Measurements from ENCODE around the gene MYH7. TPM values are rescaled to one million over a fixed set of nuclear protein-coding genes. Genes with fewer than 3 reads are reported as not detected.

The MYH7 gene
- total and polyA plus RNA-seq, 8 donors = 0.23 to 4.9 (median 2.4) TPM; not detected in 4

DNA sequence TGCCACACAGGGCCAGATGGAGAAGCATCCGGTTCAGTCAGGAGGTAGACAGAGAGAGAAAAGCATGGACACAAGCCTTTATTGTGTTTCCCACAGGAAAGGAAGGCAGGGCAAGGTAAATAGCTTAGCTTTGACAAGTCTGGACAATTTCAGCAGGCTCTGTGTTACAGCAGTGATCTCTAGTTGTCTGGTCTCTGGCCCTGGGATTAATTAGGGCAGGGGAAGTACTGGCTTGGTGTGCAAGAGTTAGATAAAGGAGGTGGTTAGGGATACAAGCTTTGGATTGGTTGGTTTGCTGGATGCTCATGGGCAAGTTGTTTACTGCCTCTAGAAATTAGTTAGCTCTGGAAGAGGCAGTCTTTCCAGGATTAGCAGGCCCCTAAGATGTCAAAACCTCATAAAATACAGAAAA is 19.0 kb upstream of the MYH7 start:
- TF ChIP-seq, protein P1, sequence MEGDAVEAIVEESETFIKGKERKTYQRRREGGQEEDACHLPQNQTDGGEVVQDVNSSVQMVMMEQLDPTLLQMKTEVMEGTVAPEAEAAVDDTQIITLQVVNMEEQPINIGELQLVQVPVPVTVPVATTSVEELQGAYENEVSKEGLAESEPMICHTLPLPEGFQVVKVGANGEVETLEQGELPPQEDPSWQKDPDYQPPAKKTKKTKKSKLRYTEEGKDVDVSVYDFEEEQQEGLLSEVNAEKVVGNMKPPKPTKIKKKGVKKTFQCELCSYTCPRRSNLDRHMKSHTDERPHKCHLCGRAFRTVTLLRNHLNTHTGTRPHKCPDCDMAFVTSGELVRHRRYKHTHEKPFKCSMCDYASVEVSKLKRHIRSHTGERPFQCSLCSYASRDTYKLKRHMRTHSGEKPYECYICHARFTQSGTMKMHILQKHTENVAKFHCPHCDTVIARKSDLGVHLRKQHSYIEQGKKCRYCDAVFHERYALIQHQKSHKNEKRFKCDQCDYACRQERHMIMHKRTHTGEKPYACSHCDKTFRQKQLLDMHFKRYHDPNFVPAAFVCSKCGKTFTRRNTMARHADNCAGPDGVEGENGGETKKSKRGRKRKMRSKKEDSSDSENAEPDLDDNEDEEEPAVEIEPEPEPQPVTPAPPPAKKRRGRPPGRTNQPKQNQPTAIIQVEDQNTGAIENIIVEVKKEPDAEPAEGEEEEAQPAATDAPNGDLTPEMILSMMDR (IDR thresholded peaks at IDR 0.05) = no peak
- TF ChIP-seq POLR2AphosphoS5 (IDR thresholded peaks at IDR 0.05) (no peak), POLR2A (IDR thresholded peaks at IDR 0.05) (no peak), EP300 (IDR thresholded peaks at IDR 0.05) (no peak)
- peaks cover 0 to 4% (median 0%) of the 10 kb centered on the region in 4 donors for H3K9me3 ChIP-seq
- intact Hi-C loops (cut with DNase I; ENCODE audit: low total_unique reads) = no loop called here
- H3K36me3 ChIP-seq = no peaks in the 10 kb centered on the region
- peaks cover 0 to 21% (median 0%) of the 10 kb centered on the region in 3 donors for H3K27me3 ChIP-seq
- peak in 1 of 2 donors; percentile 20 for DNase-seq
- no peak overlapping the region for H3K27ac ChIP-seq
- 34 to 50% (median 44%) methylated on average over 1 of the region's 1 CpG for WGBS, 5 donors
- H3K4me1 ChIP-seq = no peaks in the 10 kb centered on the region
- no peak overlapping the region for H3K4me3 ChIP-seq

DNA sequence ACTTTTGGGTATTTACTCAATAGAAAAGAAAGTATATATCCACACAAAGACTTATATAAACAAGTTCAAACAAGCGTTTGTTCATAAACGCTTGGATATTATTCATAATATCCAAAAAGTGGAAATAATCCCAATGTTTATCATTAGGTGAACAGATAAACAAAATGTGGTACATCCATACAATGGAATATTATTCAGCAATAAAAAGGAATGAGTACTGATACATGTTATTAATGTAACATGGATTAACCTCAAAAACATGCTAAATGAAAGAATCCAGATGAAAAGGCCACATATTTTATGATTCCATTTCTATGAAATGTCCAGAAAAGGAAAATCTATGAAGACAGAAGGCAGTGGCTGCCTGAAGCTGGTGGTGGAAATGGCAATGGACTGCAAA is 16.8 kb upstream of the MYH7 start:
- intact Hi-C loops (cut with DNase I; ENCODE audit: low total_unique reads) = no loop called here
- 77 to 88% (median 87%) methylated on average over 2 of the region's 2 CpGs for WGBS, 5 donors
- no peaks in the 10 kb centered on the region for H3K36me3 ChIP-seq
- peaks cover 0 to 4% (median 0%) of the 10 kb centered on the region in 4 donors for H3K9me3 ChIP-seq
- H3K4me1 ChIP-seq = peaks cover 0 to 4% (median 0%) of the 10 kb centered on the region in 4 donors
- no peak for DNase-seq
- no peak for TF ChIP-seq POLR2A (IDR thresholded peaks at IDR 0.05)
- no peak for TF ChIP-seq POLR2AphosphoS5 (IDR thresholded peaks at IDR 0.05)
- TF ChIP-seq, protein P1 (IDR thresholded peaks at IDR 0.05) = no peak
- no peak for TF ChIP-seq EP300 (IDR thresholded peaks at IDR 0.05)
- H3K4me3 ChIP-seq = no peak overlapping the region
- no peak overlapping the region for H3K27ac ChIP-seq
- peaks cover 0 to 15% (median 0%) of the 10 kb centered on the region in 3 donors for H3K27me3 ChIP-seq

DNA sequence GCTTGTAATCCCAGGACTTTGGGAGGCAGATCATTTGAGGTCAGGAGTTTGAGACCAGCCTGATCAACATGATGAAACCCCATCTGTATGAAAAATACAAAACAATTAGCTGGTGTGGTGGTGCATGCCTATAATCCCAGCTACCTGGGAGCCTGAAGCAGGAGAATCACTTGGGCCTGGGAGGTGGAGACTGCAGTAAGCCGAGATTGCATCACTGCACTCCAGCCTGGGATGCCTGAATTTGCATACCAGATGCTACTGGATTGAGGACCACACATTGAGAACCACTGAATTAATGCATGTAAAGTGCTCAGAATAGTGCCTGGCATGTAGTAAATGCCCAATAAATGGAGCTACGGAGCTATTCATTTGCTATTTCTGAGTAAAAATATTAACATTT is 14.9 kb upstream of the MYH7 start:
- TF ChIP-seq EP300 (IDR thresholded peaks at IDR 0.05) = no peak
- TF ChIP-seq POLR2A (IDR thresholded peaks at IDR 0.05) = no peak
- TF ChIP-seq, protein P1 (IDR thresholded peaks at IDR 0.05) = no peak
- TF ChIP-seq POLR2AphosphoS5 (IDR thresholded peaks at IDR 0.05) = no peak
- intact Hi-C loops (cut with DNase I; ENCODE audit: low total_unique reads) = no loop called here
- peaks cover 0 to 14% (median 3%) of the 10 kb centered on the region in 4 donors for H3K4me1 ChIP-seq
- H3K9me3 ChIP-seq = peaks cover 0 to 4% (median 0%) of the 10 kb centered on the region in 4 donors
- no peak overlapping the region for H3K27ac ChIP-seq
- H3K36me3 ChIP-seq = no peaks in the 10 kb centered on the region
- DNase-seq = no peak
- H3K27me3 ChIP-seq = peaks cover 0 to 7% (median 0%) of the 10 kb centered on the region in 3 donors
- no peak overlapping the region for H3K4me3 ChIP-seq
- WGBS, 5 donors = 62 to 88% (median 82%) methylated on average over 2 of the region's 2 CpGs

DNA sequence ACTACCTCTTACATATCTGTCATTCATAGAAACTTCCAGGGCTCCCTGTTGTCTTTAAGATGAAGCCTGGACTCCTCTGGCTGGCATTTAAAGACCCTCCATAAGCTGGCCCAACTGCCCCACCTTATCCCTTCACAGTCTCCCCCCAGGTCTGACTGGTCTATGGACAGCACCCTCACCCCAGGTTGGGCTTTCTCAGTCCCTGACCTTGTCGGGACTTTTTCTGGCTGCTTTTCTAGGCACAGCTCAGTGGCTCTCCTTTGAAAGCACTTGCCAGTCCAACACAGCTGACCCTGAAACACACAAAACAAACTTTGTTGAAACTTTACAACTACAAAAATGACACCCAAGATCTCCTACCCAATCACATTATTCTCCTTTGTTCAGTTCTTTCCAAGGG is 13.9 kb upstream of the MYH7 start:
- Histone ChIP-seq H3K36me3 (no peaks in the 10 kb centered on the region), H3K4me3 (no peak overlapping the region), H3K9me3 (peaks cover 0 to 4% (median 0%) of the 10 kb centered on the region in 4 donors), H3K27me3 (peaks cover 0 to 4% (median 0%) of the 10 kb centered on the region in 3 donors), H3K4me1 (peaks cover 0 to 14% (median 3%) of the 10 kb centered on the region in 4 donors), H3K27ac (no peak overlapping the region)
- TF ChIP-seq, protein P1 (IDR thresholded peaks at IDR 0.05) = no peak
- TF ChIP-seq POLR2A (IDR thresholded peaks at IDR 0.05) (no peak), POLR2AphosphoS5 (IDR thresholded peaks at IDR 0.05) (no peak), EP300 (IDR thresholded peaks at IDR 0.05) (no peak)
- intact Hi-C loops (cut with DNase I; ENCODE audit: low total_unique reads) = no loop called here
- WGBS, 5 donors = 60 to 81% (median 71%) methylated on average over 1 of the region's 1 CpG
- DNase-seq = no peak
